COLO829 (cell line): ENCODE measurements around the gene MDFI.
A peak's percentile ranks its signal among the peaks of the same experiment; 100 is the strongest.

Experiments used
- DNase-seq: peaks from one replicate; pipeline ENCODE4 v3.0.0; 2012; ENCODE audit warnings: low spot score

Gene MDFI

GRCh38 chr6:41672816-41673703, 34.8 kb downstream of the MDFI start:
- no peak for DNase-seq

DNA sequence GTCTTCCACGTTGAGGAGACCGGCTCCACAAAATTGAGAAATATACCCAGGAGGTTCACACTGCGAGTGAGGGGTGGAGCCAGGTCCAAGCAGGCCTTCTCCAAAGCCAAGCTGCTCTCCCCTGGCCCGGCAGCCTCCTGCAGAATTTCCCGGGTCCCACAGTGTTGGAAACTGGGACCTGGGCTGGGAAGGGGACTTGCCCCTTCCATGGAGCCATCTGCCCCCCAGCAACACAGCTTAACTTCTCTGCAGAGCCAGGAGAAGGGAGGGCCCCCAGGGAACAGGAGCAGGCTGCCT, 35.4 kb downstream of the MDFI start:
- no peak for DNase-seq

GRCh38 chr6:41674231-41675000, 36.1 kb downstream of the MDFI start:
- no peak for DNase-seq

GRCh38 chr6:41675176-41675775, 37.0 kb downstream of the MDFI start:
- DNase-seq: no peak

DNA sequence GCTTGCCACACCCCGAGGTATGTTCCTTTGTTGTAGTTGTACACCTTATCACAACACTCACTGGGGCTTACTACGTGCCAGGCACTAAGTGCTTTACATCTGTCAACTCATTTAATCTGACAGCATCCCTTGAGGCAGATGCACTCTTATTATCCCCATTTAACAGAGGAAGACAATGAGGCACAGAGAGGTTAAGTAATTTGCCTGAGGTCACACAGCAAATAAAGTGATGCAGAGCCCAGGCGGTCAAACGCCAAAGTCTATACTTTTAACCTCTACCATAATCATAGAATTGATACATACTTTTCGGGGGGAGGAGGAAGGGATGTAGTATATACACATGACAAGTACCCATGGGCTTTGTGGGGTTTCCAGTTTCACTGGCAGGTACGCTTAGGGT, 37.7 kb downstream of the MDFI start:
- DNase-seq: no peak

DNA sequence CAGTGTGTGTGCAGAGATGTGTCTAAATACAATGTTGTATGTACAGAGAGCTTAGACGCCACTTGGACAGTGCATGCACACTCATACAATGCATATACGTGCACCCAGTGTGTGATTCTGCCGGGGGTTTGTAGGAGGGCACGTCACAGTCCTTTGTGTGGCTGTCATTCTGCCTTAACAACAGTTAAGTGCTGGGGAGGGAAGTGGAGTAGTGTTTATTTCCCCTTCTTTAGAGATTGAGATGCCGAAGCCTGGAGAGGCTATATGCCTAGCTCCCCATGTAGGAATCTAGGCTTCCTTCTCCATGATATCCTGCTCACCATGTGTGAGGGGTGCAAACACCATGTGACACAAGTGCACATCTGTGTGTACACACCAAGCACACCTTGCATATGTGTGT, 38.2 kb downstream of the MDFI start:
- no peak for DNase-seq

GRCh38 chr6:41677124-41677921, 39.1 kb downstream of the MDFI start:
- no peak for DNase-seq

- no peak for DNase-seq
Observed at GRCh38 chr6:41678511-41679084, 40.3 kb downstream of the MDFI start.

- DNase-seq: no peak
Observed at GRCh38 chr6:41679696-41680095, 41.4 kb downstream of the MDFI start.

DNA sequence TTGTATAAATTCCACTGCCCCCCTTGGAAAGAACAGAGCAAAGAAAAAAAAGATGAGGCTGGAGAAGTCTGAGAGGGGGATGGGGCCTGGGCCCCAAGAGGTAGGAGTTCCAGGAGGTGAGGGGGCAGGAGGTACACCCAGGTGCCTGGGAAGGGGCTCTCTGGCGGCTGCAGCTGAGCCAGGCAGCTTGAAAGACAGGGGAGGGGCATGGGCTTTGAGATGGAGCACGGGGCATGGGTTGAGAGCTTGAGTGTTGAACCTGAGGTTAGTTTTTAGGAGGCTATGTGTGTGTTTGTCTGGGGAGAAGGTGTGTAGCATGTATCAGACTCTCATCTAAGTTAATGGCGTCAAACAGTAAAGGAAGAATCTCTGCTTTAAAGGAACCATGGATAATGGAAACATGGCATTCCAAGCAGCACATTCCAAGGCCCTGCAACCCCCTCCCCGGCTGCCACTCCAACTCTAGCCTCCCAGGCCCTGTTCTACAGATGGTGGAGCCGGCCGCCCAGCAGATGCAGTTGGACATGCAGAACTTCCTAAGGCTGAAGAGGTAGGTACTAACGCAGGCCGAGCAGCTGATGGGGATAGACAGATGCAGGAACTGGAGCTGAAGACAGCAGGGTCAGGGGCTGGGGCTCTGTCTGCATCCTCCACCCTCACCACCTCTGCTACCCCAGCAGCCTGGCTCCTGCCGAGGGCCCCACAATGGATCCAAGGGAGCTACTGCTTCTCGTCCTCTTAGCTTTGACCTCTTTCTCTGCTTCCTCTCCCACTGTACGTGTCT, 42.1 kb downstream of the MDFI start:
- no peak for DNase-seq

DNA sequence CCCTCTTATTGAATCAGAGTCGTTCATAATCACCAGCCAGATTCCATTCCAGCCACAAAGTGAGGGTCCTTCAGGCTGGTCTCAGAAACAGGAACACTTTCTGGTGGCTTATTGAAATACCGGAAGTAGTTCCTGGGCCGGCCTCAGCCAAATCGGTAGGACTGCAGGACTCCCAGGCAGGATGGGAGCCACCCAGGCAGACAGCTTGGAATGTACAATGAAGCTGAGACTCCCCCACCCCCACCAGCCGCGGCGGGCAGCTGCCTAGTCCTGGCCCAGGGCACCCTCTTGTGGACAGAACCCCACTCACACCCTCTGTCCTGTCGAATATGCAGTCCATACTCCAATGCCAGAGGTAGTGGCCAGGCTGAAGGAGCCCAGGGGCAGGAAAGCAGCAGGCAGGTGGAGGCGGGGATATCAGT, 43.8 kb downstream of the MDFI start:
- DNase-seq: peak; percentile 89

GRCh38 chr6:41682497-41683272, 44.4 kb downstream of the MDFI start:
- no peak for DNase-seq

DNA sequence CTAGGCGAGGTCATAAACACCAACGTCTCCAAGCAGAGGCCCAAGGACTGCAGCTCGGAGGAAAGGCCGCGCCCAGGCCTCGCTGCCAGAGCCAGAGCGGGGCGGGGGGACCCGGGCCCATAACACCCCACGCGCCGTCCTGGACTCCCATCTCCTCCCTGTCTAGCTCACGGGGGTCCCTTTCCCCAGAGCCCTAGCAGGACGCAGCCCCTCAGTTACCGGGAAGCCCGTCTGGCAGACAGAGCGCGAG, 44.9 kb downstream of the MDFI start:
- no peak for DNase-seq

GRCh38 chr6:41683523-41684310, 45.4 kb downstream of the MDFI start:
- peak; percentile 70 for DNase-seq

DNA sequence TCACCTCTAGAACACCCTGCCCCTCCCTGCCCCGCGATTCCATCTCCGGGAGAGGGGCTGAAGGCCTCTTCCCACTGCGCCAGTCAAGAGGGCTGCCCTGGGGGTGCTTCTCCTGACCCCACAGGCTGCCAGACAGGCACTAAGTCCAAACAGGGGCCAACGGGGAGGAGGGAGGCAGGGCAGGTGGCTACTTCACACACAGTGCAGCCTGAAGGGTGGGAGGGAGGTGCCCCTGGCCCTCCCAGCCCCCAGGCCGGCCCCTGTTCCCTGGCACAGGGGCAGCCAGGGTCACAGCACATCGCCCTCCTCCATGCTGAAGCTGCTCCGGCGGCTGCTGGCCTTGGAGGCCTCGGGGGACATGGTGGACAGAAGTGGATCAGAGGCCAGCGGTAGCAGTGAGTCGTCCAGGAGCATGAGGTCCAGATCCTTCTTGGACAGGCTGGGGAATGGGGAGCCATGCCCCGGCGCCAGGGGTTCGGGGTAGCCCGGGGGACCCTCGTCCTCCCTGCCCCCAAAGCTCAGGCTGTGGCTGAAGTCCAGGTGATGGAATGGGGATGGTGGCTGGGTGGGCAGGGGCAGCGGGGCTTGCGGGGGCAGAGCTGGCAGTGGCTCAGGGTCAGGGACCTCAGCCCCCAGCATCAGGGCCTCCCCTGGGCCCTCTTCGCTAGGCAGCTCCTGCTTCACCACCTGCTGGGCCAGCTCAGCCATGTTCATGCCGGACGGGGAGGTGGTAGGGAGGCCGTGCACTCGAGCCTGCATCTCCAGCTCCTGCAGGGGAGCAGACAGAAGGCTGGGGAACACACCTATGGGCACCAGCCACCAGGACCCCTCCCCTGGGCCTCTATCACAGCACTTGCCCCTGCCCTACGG, 46.3 kb downstream of the MDFI start:
- DNase-seq: no peak

GRCh38 chr6:41685641-41686380, 47.5 kb downstream of the MDFI start:
- DNase-seq: no peak

GRCh38 chr6:41687501-41688175, 49.4 kb downstream of the MDFI start:
- DNase-seq: no peak
